ENCODE results near the gene PSTPIP2. TPM values are rescaled to one million over a fixed set of nuclear protein-coding genes. Genes with fewer than 3 reads are reported as not detected.
"Not testable (repeated sequence)": the region's sequence is repeated elsewhere in the genome, so short reads cannot be mapped to it uniquely, and the experiment has no call there.

PSTPIP2 gene
- total RNA-seq, 1 donor from 2014 or later: 4.5 TPM

DNA sequence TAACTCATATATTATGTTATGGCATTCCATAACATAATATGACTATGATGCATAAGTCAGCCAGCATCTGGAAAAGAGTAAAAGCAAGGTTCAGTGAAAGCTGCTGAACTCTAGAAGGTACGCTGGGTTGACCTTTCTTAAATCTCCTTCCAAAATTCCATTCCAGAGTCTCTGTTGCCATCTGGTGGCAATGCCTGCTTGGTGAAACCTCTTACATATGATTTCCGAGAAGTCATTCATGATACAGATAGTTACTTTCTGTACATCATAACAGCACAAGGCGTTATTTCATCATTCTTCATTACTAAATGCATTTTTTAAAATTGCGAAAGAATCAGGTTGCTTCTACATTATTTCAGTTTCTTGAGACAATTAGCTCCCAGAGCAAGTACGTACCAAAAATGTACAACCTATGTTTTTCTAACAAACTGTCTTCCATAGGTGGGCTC is 97.9 kb downstream of the PSTPIP2 start:
- H3K27ac Mint-ChIP-seq (ENCODE audit: unreplicated experiment): no peak overlapping the region
- TF ChIP-seq, protein P1, sequence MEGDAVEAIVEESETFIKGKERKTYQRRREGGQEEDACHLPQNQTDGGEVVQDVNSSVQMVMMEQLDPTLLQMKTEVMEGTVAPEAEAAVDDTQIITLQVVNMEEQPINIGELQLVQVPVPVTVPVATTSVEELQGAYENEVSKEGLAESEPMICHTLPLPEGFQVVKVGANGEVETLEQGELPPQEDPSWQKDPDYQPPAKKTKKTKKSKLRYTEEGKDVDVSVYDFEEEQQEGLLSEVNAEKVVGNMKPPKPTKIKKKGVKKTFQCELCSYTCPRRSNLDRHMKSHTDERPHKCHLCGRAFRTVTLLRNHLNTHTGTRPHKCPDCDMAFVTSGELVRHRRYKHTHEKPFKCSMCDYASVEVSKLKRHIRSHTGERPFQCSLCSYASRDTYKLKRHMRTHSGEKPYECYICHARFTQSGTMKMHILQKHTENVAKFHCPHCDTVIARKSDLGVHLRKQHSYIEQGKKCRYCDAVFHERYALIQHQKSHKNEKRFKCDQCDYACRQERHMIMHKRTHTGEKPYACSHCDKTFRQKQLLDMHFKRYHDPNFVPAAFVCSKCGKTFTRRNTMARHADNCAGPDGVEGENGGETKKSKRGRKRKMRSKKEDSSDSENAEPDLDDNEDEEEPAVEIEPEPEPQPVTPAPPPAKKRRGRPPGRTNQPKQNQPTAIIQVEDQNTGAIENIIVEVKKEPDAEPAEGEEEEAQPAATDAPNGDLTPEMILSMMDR (IDR thresholded peaks at IDR 0.05): peak; percentile 87
- DNase-seq (ENCODE audit: extremely low spot score, unreplicated experiment): no peak
- peaks cover 4% of the 10 kb centered on the region for H3K4me1 Mint-ChIP-seq (ENCODE audit: unreplicated experiment)
- no peaks in the 10 kb centered on the region for H3K9me3 Mint-ChIP-seq (ENCODE audit: unreplicated experiment)
- H3K27me3 Mint-ChIP-seq (ENCODE audit: unreplicated experiment): no peaks in the 10 kb centered on the region
- H3K4me3 Mint-ChIP-seq (ENCODE audit: unreplicated experiment): no peak overlapping the region
- no peaks in the 10 kb centered on the region for H3K36me3 Mint-ChIP-seq (ENCODE audit: unreplicated experiment)

DNA sequence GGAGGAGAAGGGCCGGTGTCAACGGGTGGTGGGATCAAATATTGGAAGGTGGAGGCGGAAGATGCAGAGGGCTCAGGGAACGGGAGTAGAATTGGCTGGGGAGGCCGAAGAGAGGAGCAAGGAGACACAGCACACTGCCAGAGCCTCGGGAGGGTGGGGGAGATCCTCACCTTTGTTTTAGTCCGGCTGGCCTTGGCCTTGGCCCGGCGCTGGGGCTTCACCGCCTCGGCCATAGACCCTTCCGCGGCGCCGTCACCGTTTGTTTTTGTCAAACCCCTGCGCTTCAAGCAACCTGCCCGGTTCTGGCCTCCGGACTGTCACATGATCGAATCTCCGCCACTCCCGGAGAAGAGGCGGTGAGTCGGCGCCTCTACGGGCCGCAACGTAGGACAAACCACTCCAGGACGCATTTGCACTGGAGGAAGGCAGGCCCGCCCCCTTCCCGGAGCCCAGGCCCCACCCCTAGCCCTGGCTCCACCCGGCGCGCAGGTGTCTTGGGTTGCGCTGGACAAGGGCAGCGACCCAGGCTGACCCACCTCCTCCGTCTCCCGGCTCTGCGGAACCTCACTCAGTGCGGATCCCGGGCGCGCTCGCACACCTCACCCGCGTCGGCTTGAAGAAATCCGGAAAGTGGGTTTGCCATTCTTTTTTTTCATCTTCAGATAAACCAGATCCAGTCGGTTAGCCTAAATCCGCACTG is 104.9 kb downstream of the PSTPIP2 start, which contains the start of gene EPG5:
Gene EPG5, minus strand, starts transcription at position 323 of the 700 bp plus-strand sequence. Its CDS starts 90 bp downstream, at position 233.
- peaks cover 37% of the 10 kb centered on the region for H3K4me1 Mint-ChIP-seq (ENCODE audit: unreplicated experiment)
- DNase-seq (ENCODE audit: extremely low spot score, unreplicated experiment): peak; percentile 97
- H3K9me3 Mint-ChIP-seq (ENCODE audit: unreplicated experiment): no peaks in the 10 kb centered on the region
- H3K4me3 Mint-ChIP-seq (ENCODE audit: unreplicated experiment): peak within 1 kb of the TSS; percentile 96
- TF ChIP-seq, protein P1 (IDR thresholded peaks at IDR 0.05): no peak
- no peaks in the 10 kb centered on the region for H3K27me3 Mint-ChIP-seq (ENCODE audit: unreplicated experiment)
- H3K27ac Mint-ChIP-seq (ENCODE audit: unreplicated experiment): peak within 1 kb of the TSS; percentile 92
- peaks cover 4% of the 10 kb centered on the region for H3K36me3 Mint-ChIP-seq (ENCODE audit: unreplicated experiment)

DNA sequence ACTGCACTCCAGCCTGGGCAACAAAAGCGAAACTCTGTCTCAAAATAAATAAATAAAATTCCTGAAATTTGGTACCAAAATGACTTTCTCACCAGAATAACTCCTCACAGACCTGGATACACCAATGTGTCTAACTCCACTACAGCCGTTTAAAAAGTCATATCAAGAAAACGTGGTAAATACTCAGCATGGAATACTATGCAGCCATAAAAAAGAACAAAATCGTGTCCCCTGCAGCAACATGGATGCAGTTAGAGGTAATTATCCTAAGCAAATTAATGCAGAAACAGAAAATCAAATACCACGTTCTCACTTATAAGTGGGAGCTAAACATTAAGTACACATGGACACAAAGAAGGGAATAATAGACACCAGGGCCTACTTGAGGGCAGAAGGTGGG is 107.1 kb downstream of the PSTPIP2 start:
- Mint-ChIP-seq H3K4me1 (ENCODE audit: unreplicated experiment) (peaks cover 44% of the 10 kb centered on the region), H3K4me3 (ENCODE audit: unreplicated experiment) (peak overlapping the region; percentile 38)
- not testable (repeated sequence) for DNase-seq (ENCODE audit: extremely low spot score, unreplicated experiment); H3K36me3 Mint-ChIP-seq (ENCODE audit: unreplicated experiment); H3K9me3 Mint-ChIP-seq (ENCODE audit: unreplicated experiment); H3K27ac Mint-ChIP-seq (ENCODE audit: unreplicated experiment); H3K27me3 Mint-ChIP-seq (ENCODE audit: unreplicated experiment)

DNA sequence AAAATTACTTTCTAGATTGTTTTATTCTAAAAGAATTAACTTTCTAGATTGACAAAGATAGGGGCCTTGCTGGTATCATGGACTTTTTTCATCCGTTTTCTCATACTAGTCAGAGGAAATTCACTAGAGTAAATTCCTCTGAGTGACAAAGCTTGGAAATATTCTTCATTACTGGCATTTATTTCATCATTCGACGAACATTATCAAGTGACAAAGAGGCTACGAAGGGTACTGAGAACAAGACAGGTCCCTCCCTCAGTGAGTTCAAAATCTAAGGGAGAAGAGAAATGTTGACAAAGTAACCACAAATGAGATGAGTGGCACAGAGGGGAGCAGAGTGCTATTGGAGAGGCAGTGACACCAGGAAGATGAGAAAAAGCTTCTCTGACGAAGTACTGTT is 109.2 kb downstream of the PSTPIP2 start:
- Mint-ChIP-seq H3K36me3 (ENCODE audit: unreplicated experiment) (peaks cover 8% of the 10 kb centered on the region), H3K9me3 (ENCODE audit: unreplicated experiment) (no peaks in the 10 kb centered on the region), H3K4me3 (ENCODE audit: unreplicated experiment) (peak overlapping the region; percentile 23), H3K27me3 (ENCODE audit: unreplicated experiment) (no peaks in the 10 kb centered on the region), H3K27ac (ENCODE audit: unreplicated experiment) (peak overlapping the region; percentile 78), H3K4me1 (ENCODE audit: unreplicated experiment) (peaks cover 53% of the 10 kb centered on the region)
- TF ChIP-seq, protein P1 (IDR thresholded peaks at IDR 0.05): no peak
- no peak for DNase-seq (ENCODE audit: extremely low spot score, unreplicated experiment)

DNA sequence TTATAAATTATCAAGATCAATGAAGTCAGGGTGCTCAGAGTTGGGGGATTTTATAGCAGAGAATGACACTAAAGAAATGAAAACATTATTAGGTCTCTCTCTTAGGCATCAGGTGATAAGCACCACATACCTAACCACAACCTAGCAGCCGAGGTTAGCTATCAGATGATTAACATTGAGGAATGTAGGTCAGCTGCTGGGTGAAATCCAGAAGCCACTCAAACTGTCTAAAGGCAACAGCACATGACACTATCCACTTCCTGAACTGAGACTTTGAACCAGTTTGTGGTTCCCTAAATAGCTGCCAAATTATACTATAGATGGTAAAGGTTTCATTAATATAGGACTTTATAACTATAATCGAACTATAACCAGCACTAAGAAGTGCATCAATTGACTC is 109.6 kb downstream of the PSTPIP2 start:
- Mint-ChIP-seq H3K27me3 (ENCODE audit: unreplicated experiment) (no peaks in the 10 kb centered on the region), H3K9me3 (ENCODE audit: unreplicated experiment) (no peaks in the 10 kb centered on the region), H3K27ac (ENCODE audit: unreplicated experiment) (peak overlapping the region; percentile 45), H3K4me3 (ENCODE audit: unreplicated experiment) (no peak overlapping the region), H3K36me3 (ENCODE audit: unreplicated experiment) (peaks cover 8% of the 10 kb centered on the region), H3K4me1 (ENCODE audit: unreplicated experiment) (peaks cover 55% of the 10 kb centered on the region)
- no peak for DNase-seq (ENCODE audit: extremely low spot score, unreplicated experiment)
- TF ChIP-seq, protein P1 (IDR thresholded peaks at IDR 0.05): no peak

DNA sequence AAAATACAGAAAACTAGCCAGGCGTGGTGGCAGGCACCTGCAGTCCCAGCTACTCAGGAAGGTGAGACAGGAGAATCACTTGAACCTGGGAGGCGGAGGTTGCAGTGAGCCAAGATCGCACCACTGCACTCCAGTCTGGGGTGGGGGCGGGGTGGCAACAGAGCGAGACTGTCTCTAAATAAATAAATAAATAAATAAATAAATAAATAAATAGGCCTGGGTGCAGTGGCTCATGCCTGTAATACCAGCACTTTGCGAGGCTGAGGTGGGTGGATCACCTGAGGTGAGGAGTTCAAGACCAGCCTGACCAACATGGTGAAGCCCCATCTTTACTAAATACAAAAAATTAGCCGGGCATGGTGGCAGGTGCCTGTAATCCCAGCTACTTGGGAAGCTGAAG is 112.6 kb downstream of the PSTPIP2 start:
- not testable (repeated sequence) for H3K27me3 Mint-ChIP-seq (ENCODE audit: unreplicated experiment); DNase-seq (ENCODE audit: extremely low spot score, unreplicated experiment); H3K4me3 Mint-ChIP-seq (ENCODE audit: unreplicated experiment); H3K27ac Mint-ChIP-seq (ENCODE audit: unreplicated experiment); H3K9me3 Mint-ChIP-seq (ENCODE audit: unreplicated experiment)
- H3K4me1 Mint-ChIP-seq (ENCODE audit: unreplicated experiment): peaks cover 68% of the 10 kb centered on the region
- H3K36me3 Mint-ChIP-seq (ENCODE audit: unreplicated experiment): peaks cover 20% of the 10 kb centered on the region

Measured in osteocyte (in vitro differentiated cells).